IPS-18c (cell line): Measurements from ENCODE around the gene MCMBP.
"Not testable (repeated sequence)": the region's sequence is repeated elsewhere in the genome, so short reads cannot be mapped to it uniquely, and the experiment has no call there.

Experiments
- H3K4me3 ChIP-seq: 2 replicates; pipeline ENCODE4 v1.7.0; 2013; ENCODE audit warnings: low read depth, mild to moderate bottlenecking, low read length, moderate library complexity; ENCODE audit not compliant: insufficient read depth
- H3K9me3 ChIP-seq: one replicate; pipeline ENCODE4 v1.6.1; 2013; ENCODE audit warnings: mild to moderate bottlenecking, low read length, moderate library complexity; ENCODE audit not compliant: control insufficient read depth, insufficient read depth

The MCMBP gene

GRCh38 chr10:119872610-119872859, at the start of gene MCMBP:
TSS of gene MCMBP (minus strand) at chr10:119872843. CDS start at chr10:119872584, 259 bp downstream.
- peak within 1 kb of the TSS; percentile 81 for H3K4me3 ChIP-seq

GRCh38 chr10:119919826-119920225, 47.2 kb upstream of the MCMBP start:
- H3K4me3 ChIP-seq, result no peak overlapping the region
- H3K9me3 ChIP-seq, result peaks cover 2% of the 10 kb centered on the region

More at GRCh38 chr10:119872610-119872859, at the start of gene MCMBP:
- H3K9me3 ChIP-seq, result no peaks in the 10 kb centered on the region

GRCh38 chr10:119919271-119919670, 46.6 kb upstream of the MCMBP start:
- no peak overlapping the region for H3K4me3 ChIP-seq
- peaks cover 2% of the 10 kb centered on the region for H3K9me3 ChIP-seq

GRCh38 chr10:119917777-119918176, 45.1 kb upstream of the MCMBP start:
- H3K4me3 ChIP-seq, result no peak overlapping the region
- H3K9me3 ChIP-seq, result peaks cover 2% of the 10 kb centered on the region

GRCh38 chr10:119910689-119911088, 38.0 kb upstream of the MCMBP start:
- H3K4me3 ChIP-seq, result no peak overlapping the region
- peaks cover 2% of the 10 kb centered on the region for H3K9me3 ChIP-seq

- H3K9me3 ChIP-seq, result peaks cover 2% of the 10 kb centered on the region
- H3K4me3 ChIP-seq, result no peak overlapping the region
Observed at GRCh38 chr10:119908166-119908565, 35.5 kb upstream of the MCMBP start.

- H3K4me3 ChIP-seq, H3K9me3 ChIP-seq: not testable (repeated sequence)
Observed at GRCh38 chr10:119907695-119908094, 35.1 kb upstream of the MCMBP start.

- Histone ChIP-seq H3K9me3 (peaks cover 2% of the 10 kb centered on the region), H3K4me3 (no peak overlapping the region)
Observed at GRCh38 chr10:119903946-119904666, 31.5 kb upstream of the MCMBP start.

GRCh38 chr10:119898577-119898976, 25.9 kb upstream of the MCMBP start:
- Histone ChIP-seq H3K9me3 (peaks cover 3% of the 10 kb centered on the region), H3K4me3 (no peak overlapping the region)

GRCh38 chr10:119896937-119897770, 24.5 kb upstream of the MCMBP start:
- peaks cover 3% of the 10 kb centered on the region for H3K9me3 ChIP-seq
- H3K4me3 ChIP-seq, result no peak overlapping the region

- Histone ChIP-seq H3K4me3 (no peak overlapping the region), H3K9me3 (peaks cover 3% of the 10 kb centered on the region)
Observed at GRCh38 chr10:119896061-119896655, 23.5 kb upstream of the MCMBP start.

GRCh38 chr10:119893845-119894427, 21.3 kb upstream of the MCMBP start:
- H3K4me3 ChIP-seq, result no peak overlapping the region; the same call in 1 of the 2 replicates
- H3K9me3 ChIP-seq, result peaks cover 3% of the 10 kb centered on the region

- Histone ChIP-seq H3K9me3 (peaks cover 3% of the 10 kb centered on the region), H3K4me3 (peak overlapping the region; percentile 93)
Observed at GRCh38 chr10:119893074-119893473, 20.4 kb upstream of the MCMBP start.

GRCh38 chr10:119892188-119893065, 19.8 kb upstream of the MCMBP start, which contains the start of gene SEC23IP:
TSS of gene SEC23IP (plus strand) at chr10:119892730. CDS start at chr10:119892783, 53 bp downstream.
- Histone ChIP-seq H3K9me3 (peaks cover 3% of the 10 kb centered on the region), H3K4me3 (peak within 1 kb of the TSS; percentile 93)

GRCh38 chr10:119891849-119892187, 19.2 kb upstream of the MCMBP start:
- not testable (repeated sequence) for H3K9me3 ChIP-seq
- peak overlapping the region; percentile 93 for H3K4me3 ChIP-seq

- not testable (repeated sequence) for H3K9me3 ChIP-seq, H3K4me3 ChIP-seq
Observed at GRCh38 chr10:119890307-119890706, 17.7 kb upstream of the MCMBP start.

GRCh38 chr10:119889201-119889600, 16.6 kb upstream of the MCMBP start:
- H3K4me3 ChIP-seq, H3K9me3 ChIP-seq: not testable (repeated sequence)
